ENCODE data around the gene TLE6. TPM values are rescaled to one million over a fixed set of nuclear protein-coding genes. Genes with fewer than 3 reads are reported as not detected.

Gene TLE6
- total RNA-seq, 1 donor from 2014 or later, result 10.6 TPM

DNA sequence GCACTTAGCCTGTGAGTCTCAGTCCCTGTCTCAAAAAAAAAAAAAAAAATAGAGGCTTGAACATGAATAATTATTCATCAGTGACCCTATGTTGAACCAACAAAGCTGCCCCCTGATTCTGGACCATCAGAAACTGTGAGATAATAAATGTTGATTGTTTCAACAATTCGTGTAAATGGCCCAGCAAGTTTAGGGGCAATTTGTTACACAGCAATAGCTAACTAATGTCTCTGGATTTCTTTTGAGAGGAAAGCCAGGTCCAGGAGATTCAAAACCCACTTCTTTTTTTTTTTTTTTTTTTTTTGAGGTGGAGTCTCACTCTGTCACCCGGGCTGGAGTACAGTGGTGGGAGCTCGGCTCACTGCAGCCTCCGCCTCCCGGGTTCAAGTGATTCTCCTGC is 12.5 kb upstream of the TLE6 start:
- no peak for DNase-seq (ENCODE audit: extremely low spot score in 2 of 2)
- no peak overlapping the region for H3K27ac ChIP-seq
- H3K4me3 ChIP-seq, result no peak overlapping the region
- no peaks in the 10 kb centered on the region for H3K9me3 ChIP-seq
- H3K36me3 ChIP-seq, result no peaks in the 10 kb centered on the region
- intact Hi-C loops (cut with DNase I), result no loop called here
- no peak for TF ChIP-seq POLR2AphosphoS5 (IDR thresholded peaks at IDR 0.05; ENCODE audit: insufficient read depth in 1 of 2, low read depth in 1 of 2)
- no peak for TF ChIP-seq POLR2A (IDR thresholded peaks at IDR 0.05)
- TF ChIP-seq, protein P1, sequence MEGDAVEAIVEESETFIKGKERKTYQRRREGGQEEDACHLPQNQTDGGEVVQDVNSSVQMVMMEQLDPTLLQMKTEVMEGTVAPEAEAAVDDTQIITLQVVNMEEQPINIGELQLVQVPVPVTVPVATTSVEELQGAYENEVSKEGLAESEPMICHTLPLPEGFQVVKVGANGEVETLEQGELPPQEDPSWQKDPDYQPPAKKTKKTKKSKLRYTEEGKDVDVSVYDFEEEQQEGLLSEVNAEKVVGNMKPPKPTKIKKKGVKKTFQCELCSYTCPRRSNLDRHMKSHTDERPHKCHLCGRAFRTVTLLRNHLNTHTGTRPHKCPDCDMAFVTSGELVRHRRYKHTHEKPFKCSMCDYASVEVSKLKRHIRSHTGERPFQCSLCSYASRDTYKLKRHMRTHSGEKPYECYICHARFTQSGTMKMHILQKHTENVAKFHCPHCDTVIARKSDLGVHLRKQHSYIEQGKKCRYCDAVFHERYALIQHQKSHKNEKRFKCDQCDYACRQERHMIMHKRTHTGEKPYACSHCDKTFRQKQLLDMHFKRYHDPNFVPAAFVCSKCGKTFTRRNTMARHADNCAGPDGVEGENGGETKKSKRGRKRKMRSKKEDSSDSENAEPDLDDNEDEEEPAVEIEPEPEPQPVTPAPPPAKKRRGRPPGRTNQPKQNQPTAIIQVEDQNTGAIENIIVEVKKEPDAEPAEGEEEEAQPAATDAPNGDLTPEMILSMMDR (IDR thresholded peaks at IDR 0.05), result no peak
- no peaks in the 10 kb centered on the region for H3K4me1 ChIP-seq
- no peaks in the 10 kb centered on the region for H3K27me3 ChIP-seq

DNA sequence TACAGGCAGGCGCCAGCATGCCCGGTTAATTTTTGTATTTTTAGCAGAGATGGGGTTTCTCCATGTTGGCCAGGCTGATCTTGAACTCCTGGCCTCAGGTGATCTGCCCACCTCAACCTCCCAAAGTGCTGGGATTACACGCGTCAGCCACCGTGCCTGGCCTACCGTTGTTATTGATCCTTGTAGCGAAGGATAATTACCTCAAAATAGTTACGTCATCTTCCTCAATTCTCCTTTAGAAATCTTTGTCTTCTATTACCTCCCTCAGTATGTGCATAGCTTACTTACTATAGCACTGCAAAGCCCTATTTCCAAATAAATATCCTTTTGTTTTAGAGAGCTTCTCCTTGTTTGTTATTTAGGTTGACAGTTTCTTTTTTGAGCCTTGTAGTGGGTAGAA is 9.4 kb upstream of the TLE6 start:
- no peak for TF ChIP-seq POLR2AphosphoS5 (IDR thresholded peaks at IDR 0.05; ENCODE audit: insufficient read depth in 1 of 2, low read depth in 1 of 2)
- TF ChIP-seq, protein P1 (IDR thresholded peaks at IDR 0.05), result no peak
- no peak for TF ChIP-seq POLR2A (IDR thresholded peaks at IDR 0.05)
- intact Hi-C loops (cut with DNase I), result no loop called here
- Histone ChIP-seq H3K27me3 (no peaks in the 10 kb centered on the region), H3K27ac (no peak overlapping the region), H3K4me3 (no peak overlapping the region), H3K9me3 (no peaks in the 10 kb centered on the region), H3K36me3 (no peaks in the 10 kb centered on the region), H3K4me1 (peaks cover 6% of the 10 kb centered on the region)
- DNase-seq (ENCODE audit: extremely low spot score in 2 of 2), result no peak

DNA sequence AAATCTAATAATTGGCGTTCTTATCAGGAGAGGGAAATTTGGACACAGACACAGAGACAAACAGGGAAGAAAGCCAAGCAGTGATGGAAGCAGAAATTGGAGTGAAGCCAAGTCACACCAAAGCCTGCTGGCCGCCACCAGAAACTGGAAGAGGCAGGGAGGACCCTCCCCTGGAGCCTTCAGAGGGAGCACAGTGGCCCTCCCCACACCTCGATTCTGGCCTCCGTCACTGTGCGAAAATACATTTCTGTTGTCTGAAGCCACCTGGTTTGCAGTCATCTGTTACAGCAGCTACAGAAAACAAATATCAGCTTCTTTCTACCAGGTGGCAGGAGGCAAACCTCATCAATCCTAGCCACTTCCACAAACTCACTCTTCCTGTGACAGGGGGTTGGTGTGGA is 8.3 kb upstream of the TLE6 start:
- Histone ChIP-seq H3K27ac (peak overlapping the region; percentile 27), H3K27me3 (no peaks in the 10 kb centered on the region), H3K9me3 (no peaks in the 10 kb centered on the region), H3K4me3 (no peak overlapping the region), H3K36me3 (no peaks in the 10 kb centered on the region), H3K4me1 (peaks cover 11% of the 10 kb centered on the region)
- TF ChIP-seq, protein P1 (IDR thresholded peaks at IDR 0.05), result no peak
- TF ChIP-seq POLR2A (IDR thresholded peaks at IDR 0.05) (no peak), POLR2AphosphoS5 (IDR thresholded peaks at IDR 0.05; ENCODE audit: insufficient read depth in 1 of 2, low read depth in 1 of 2) (peak in 1 of 2 donors; percentile 19)
- no peak for DNase-seq (ENCODE audit: extremely low spot score in 2 of 2)
- intact Hi-C loops (cut with DNase I), result no loop called here

DNA sequence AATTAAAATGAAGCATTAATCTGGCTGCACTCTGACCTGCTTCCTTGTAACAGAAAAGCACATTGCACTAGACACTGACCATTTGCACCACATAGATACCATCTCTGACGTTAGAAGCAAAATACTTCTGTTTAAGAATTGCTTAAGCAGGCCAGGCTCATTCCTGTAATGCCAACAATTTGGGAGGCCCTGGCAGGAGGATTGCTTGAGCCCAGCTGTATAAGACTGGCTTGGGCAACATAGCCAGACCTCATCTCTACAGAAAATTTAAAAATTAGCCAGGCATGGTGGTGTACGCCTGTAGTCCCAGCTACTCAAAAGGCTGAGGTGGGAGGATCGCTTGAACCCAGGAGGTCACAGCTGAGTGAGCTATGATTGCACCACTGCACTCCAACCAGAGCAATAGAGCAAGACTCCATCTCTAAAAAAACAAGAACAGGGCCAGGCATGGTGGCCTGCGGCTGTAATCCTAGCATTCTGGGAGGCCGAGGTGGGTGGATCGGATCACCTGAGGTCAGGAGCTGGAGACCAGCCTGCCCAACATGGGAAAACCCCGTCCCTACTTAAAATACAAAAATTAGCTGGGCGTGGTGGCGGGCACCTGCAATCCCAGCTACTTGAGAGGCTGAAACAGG is 7.0 kb upstream of the TLE6 start:
- Histone ChIP-seq H3K4me1 (peaks cover 23% of the 10 kb centered on the region), H3K9me3 (no peaks in the 10 kb centered on the region), H3K36me3 (no peaks in the 10 kb centered on the region), H3K27ac (peak overlapping the region; percentile 21), H3K27me3 (no peaks in the 10 kb centered on the region), H3K4me3 (no peak overlapping the region)
- no peak for TF ChIP-seq POLR2A (IDR thresholded peaks at IDR 0.05)
- TF ChIP-seq, protein P1 (IDR thresholded peaks at IDR 0.05), result no peak
- peak in 1 of 2 donors; percentile 10 for TF ChIP-seq POLR2AphosphoS5 (IDR thresholded peaks at IDR 0.05; ENCODE audit: insufficient read depth in 1 of 2, low read depth in 1 of 2)
- no peak for DNase-seq (ENCODE audit: extremely low spot score in 2 of 2)
- intact Hi-C loops (cut with DNase I), result no loop called here

DNA sequence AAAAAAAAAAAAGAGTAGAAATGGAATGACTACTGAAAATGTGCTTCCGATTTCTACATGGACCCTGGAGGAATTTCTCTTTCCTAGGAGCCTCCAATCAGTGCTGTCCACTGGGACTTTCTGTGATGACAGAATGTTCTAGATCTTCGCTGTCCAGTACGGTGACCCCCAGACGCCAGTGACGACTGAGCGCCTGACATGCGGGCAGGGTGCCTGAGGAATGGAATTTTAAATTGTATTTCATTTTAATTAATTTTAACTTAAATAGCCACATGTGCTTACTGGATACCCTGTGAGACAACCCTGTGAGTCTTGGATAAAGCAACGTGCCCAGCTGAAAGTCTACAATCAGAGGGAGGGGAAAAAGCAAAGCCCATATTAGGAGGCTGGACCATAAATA is 4.1 kb upstream of the TLE6 start:
- Histone ChIP-seq H3K27ac (peak overlapping the region; percentile 21), H3K4me3 (no peak overlapping the region), H3K4me1 (peaks cover 46% of the 10 kb centered on the region), H3K36me3 (no peaks in the 10 kb centered on the region), H3K27me3 (no peaks in the 10 kb centered on the region), H3K9me3 (no peaks in the 10 kb centered on the region)
- DNase-seq (ENCODE audit: extremely low spot score in 2 of 2), result no peak
- intact Hi-C loops (cut with DNase I), result no loop called here
- TF ChIP-seq POLR2AphosphoS5 (IDR thresholded peaks at IDR 0.05; ENCODE audit: insufficient read depth in 1 of 2, low read depth in 1 of 2), result peak in 1 of 2 donors; percentile 21
- TF ChIP-seq, protein P1 (IDR thresholded peaks at IDR 0.05), result no peak

Data from vagina (tissue), 2 donors.